Measurements from ENCODE around the gene MVD.
"Not testable (repeated sequence)": the region's sequence is repeated elsewhere in the genome, so short reads cannot be mapped to it uniquely, and the experiment has no call there.

MVD gene

GRCh38 chr16:88626646-88627045 lies 36.2 kb downstream of the MVD start:
- DNase-seq (ENCODE audit: low spot score): no peak

- DNase-seq (ENCODE audit: low spot score): no peak
Observed at GRCh38 chr16:88624977-88625576, 37.8 kb downstream of the MVD start.

GRCh38 chr16:88624481-88624880 lies 38.4 kb downstream of the MVD start:
- DNase-seq (ENCODE audit: low spot score): no peak

- no peak for DNase-seq (ENCODE audit: low spot score)
Observed at GRCh38 chr16:88623858-88624257, 39.0 kb downstream of the MVD start.

- no peak for DNase-seq (ENCODE audit: low spot score)
Observed at GRCh38 chr16:88622866-88623265, 40.0 kb downstream of the MVD start.

GRCh38 chr16:88622125-88622524 lies 40.8 kb downstream of the MVD start:
- DNase-seq (ENCODE audit: low spot score): no peak

- DNase-seq (ENCODE audit: low spot score): no peak
Observed at GRCh38 chr16:88619859-88620815, 42.8 kb downstream of the MVD start.

- DNase-seq (ENCODE audit: low spot score): no peak
Observed at GRCh38 chr16:88618956-88619667, 43.8 kb downstream of the MVD start.

- no peak for DNase-seq (ENCODE audit: low spot score)
Observed at GRCh38 chr16:88618182-88618955, 44.5 kb downstream of the MVD start.

GRCh38 chr16:88617268-88618031 lies 45.4 kb downstream of the MVD start:
- no peak for DNase-seq (ENCODE audit: low spot score)

- no peak for DNase-seq (ENCODE audit: low spot score)
Observed at GRCh38 chr16:88616736-88617135, 46.2 kb downstream of the MVD start.

- peak; percentile 43 for DNase-seq (ENCODE audit: low spot score)
Observed at GRCh38 chr16:88616320-88616719, 46.6 kb downstream of the MVD start.

GRCh38 chr16:88614818-88615580 lies 47.9 kb downstream of the MVD start:
- no peak for DNase-seq (ENCODE audit: low spot score)

- DNase-seq (ENCODE audit: low spot score): no peak
Observed at GRCh38 chr16:88613911-88614817, 48.7 kb downstream of the MVD start.

GRCh38 chr16:88613293-88613692 lies 49.6 kb downstream of the MVD start:
- no peak for DNase-seq (ENCODE audit: low spot score)

GRCh38 chr16:88610909-88611812 lies 51.7 kb downstream of the MVD start:
- DNase-seq (ENCODE audit: low spot score): no peak

GRCh38 chr16:88610080-88610479 lies 52.8 kb downstream of the MVD start:
- DNase-seq (ENCODE audit: low spot score): no peak

- DNase-seq (ENCODE audit: low spot score): not testable (repeated sequence)
Observed at GRCh38 chr16:88609426-88609825, 53.5 kb downstream of the MVD start.
